Suppressor macrophage treated with lipopolysaccharide for 1 hour (primary cell): ENCODE measurements around the gene FAM219A.
"Not testable (repeated sequence)": the region's sequence is repeated elsewhere in the genome, so short reads cannot be mapped to it uniquely, and the experiment has no call there.

Experiments
- DNase-seq, 3 donors: peaks; one replicate each; pipeline ENCODE4 v3.0.0-alpha.2; 2020 to 2022

Gene FAM219A

GRCh38 chr9:34374905-34375552 lies 83.3 kb downstream of the FAM219A start:
- no peak for DNase-seq

GRCh38 chr9:34374339-34374738 lies 84.0 kb downstream of the FAM219A start:
- DNase-seq = no peak

GRCh38 chr9:34373749-34374148 lies 84.6 kb downstream of the FAM219A start:
- DNase-seq = no peak

GRCh38 chr9:34372467-34373011 lies 85.8 kb downstream of the FAM219A start:
- no peak for DNase-seq

- DNase-seq = no peak
Measured at GRCh38 chr9:34371886-34372466, 86.4 kb downstream of the FAM219A start.

- no peak for DNase-seq
Measured at GRCh38 chr9:34370970-34371880, 87.1 kb downstream of the FAM219A start.

- no peak for DNase-seq
Measured at GRCh38 chr9:34370335-34370969, 87.9 kb downstream of the FAM219A start.

GRCh38 chr9:34369636-34370035 lies 88.7 kb downstream of the FAM219A start:
- DNase-seq = no peak

- not testable (repeated sequence) for DNase-seq
Measured at GRCh38 chr9:34368796-34369195, 89.6 kb downstream of the FAM219A start.

GRCh38 chr9:34367751-34368410 lies 90.5 kb downstream of the FAM219A start:
- DNase-seq = not testable (repeated sequence)

GRCh38 chr9:34366365-34366764 lies 92.0 kb downstream of the FAM219A start:
- DNase-seq = no peak

- DNase-seq = no peak
Measured at GRCh38 chr9:34365282-34365681, 93.1 kb downstream of the FAM219A start.

- no peak for DNase-seq
Measured at GRCh38 chr9:34363619-34364351, 94.6 kb downstream of the FAM219A start.

GRCh38 chr9:34362614-34363214 lies 95.7 kb downstream of the FAM219A start:
- no peak for DNase-seq

- not testable (repeated sequence) for DNase-seq
Measured at GRCh38 chr9:34352957-34353356, 105.4 kb downstream of the FAM219A start.

GRCh38 chr9:34352122-34352652 lies 106.2 kb downstream of the FAM219A start:
- not testable (repeated sequence) for DNase-seq

- no peak for DNase-seq
Measured at GRCh38 chr9:34349324-34349723, 109.0 kb downstream of the FAM219A start.
